OCI-LY3 (cell line): ENCODE data around the gene DNAJA2.

Experiments
- EZH2phosphoT487 ChIP-seq: fragments of 200-600 bp; shearing (Covaris generic); IDR thresholded peaks from 2 replicates; pipeline ENCODE4 v1.6.1; 2018; ENCODE audit warnings: antibody characterized with exemption, mixed run types, low read depth
- TF ChIP-seq, protein P1 (sequence below): fragments of 200-600, 300-600 bp; sonication (generic); IDR thresholded peaks from 2 replicates; pipeline ENCODE4 v1.5.1; 2014; ENCODE audit warnings: antibody characterized with exemption, low read length, low read depth

DNA sequence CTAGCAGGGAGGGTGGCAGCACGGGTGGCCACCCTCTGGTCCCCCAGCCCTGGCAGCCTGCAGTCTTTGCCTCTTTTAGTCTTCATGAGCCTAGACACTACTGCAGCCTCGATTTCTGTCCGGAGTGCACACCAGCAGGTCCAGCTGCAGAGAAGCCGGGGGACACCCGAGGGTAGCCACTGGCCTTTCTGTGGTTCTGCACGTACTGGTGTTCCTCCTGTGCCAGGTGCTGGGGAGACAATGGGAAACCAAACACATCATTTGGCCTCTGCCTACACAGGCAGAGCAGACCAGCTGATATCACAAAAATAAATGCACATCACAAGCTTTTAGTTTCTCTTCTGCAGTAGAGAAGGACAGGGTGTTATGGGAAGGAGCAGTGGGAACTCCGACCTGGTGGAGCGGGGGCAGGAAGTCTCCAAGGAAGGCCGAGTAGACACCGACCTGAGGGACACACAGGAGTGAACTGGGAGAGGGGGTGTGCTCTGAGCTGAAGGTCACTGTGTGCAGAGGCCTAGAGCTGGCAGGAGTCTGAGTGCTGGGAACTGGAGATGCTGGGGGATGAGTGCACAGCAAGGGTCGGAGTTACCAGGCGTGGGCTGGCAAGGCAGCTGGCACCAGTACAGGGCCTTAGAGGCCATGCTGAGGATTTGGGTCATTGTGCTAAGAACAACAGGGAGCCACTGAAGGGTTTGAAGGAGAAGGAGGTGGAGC, 66.3 kb downstream of the DNAJA2 start:
- no peak for TF ChIP-seq EZH2phosphoT487
- TF ChIP-seq, protein P1, sequence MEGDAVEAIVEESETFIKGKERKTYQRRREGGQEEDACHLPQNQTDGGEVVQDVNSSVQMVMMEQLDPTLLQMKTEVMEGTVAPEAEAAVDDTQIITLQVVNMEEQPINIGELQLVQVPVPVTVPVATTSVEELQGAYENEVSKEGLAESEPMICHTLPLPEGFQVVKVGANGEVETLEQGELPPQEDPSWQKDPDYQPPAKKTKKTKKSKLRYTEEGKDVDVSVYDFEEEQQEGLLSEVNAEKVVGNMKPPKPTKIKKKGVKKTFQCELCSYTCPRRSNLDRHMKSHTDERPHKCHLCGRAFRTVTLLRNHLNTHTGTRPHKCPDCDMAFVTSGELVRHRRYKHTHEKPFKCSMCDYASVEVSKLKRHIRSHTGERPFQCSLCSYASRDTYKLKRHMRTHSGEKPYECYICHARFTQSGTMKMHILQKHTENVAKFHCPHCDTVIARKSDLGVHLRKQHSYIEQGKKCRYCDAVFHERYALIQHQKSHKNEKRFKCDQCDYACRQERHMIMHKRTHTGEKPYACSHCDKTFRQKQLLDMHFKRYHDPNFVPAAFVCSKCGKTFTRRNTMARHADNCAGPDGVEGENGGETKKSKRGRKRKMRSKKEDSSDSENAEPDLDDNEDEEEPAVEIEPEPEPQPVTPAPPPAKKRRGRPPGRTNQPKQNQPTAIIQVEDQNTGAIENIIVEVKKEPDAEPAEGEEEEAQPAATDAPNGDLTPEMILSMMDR: no peak
